Medulla oblongata (tissue), 1 donor: Measurements from ENCODE around the gene PXDN.
"Not testable (repeated sequence)": the region's sequence is repeated elsewhere in the genome, so short reads cannot be mapped to it uniquely, and the experiment has no call there.

ENCODE experiments used
- DNase-seq: peaks from one replicate; pipeline ENCODE4 v3.0.0-alpha.2; 2015; ENCODE audit errors: extremely low spot score

Gene PXDN

GRCh38 chr2:1744446-1745170 is at the start of gene PXDN:
Gene PXDN (minus strand): TSS chr2:1744515. CDS start chr2:1744455, 60 bp downstream.
- DNase-seq = no peak

DNA sequence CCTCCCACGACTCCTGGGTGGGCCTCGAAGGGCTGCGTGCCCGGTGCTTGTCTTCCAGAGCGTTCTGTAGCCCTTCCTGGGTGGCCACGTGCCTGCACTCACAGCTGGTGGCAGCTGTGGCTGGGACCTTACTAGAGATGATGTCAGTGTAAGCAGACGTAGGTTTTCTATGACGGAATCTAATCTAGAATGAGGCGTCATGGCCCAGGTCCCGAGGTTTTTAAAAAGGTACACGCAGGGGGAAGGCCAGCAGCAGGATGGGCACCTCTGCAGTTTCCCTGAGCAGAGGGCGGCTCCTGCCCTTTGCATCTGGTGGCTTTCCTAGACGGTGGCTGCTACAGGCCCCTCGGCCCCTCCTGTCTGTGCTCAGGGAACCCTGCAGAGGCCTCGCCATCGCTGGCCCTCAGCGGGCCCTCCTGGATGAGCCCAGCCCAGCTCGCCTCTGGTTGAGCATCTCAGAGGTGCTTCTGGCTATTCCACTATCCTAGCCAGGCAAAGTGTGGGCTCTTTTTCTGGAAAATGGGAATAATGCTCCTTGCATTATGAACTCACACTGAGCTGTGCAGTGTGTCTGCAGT is 49.6 kb upstream of the PXDN start:
- no peak for DNase-seq

DNA sequence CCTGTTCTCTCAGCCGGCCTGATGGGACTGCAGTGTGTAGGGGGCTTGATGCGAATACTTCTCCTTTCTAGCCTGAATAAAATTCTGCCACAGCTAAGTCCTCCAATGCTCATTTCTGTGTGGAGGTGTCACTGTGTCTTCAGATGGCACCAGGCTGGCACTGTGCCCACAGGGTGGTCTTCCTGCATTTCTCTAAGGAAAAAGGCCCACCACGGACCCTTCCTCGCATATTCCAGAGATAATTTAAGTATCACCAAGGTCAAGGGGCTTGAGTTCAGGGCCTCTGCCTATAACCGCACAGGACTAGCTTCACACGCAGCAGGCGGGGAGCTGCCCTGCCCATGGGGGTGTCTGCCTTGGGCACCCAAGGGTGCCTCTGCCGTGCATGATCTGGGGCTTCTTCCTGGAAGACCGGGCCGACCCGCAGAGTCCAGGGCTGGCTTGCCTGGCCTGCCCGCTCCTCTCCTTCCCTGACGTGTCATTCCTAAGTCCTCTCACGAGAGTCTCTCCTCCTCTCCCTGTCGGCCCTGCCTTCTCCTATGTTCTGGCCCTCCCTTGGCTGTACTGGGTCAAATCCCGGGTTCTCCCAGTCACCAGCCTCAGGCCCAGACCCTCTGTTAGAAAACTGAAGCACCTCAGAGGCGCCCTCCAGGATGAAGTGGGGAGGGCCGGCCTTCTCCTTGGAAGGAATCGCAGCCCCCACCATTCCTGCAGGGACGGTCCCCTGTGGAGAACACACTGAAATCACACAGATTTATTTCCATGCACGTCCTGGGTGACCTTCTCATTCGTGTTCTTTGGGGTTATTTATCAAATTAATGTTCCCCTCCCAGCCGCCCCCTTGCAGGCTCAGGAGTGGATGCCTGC is 48.9 kb upstream of the PXDN start:
- DNase-seq = no peak

GRCh38 chr2:1791685-1792435 is 47.5 kb upstream of the PXDN start:
- DNase-seq = no peak

GRCh38 chr2:1791006-1791605 is 46.8 kb upstream of the PXDN start:
- no peak for DNase-seq

- DNase-seq = no peak
These were observed 46.2 kb upstream of the PXDN start for GRCh38 chr2:1790473-1790872.

DNA sequence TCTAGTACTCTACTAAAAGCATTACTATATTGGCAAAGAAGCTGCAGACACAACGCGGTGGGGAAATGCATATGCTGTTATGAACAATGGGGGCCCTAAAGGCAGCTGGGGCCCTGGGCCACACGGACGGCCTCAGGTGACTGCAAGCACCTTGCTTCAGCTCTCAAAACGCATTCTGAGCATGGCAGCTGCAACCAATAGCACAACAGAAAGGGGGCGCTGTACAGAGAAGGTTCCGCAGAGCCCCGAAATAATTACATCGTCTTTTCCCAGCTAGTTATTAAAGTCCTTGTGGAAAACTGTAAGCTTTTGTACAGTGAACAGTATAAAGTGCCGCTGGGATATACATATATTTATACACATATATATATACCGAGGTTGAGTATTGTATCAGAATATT is 45.3 kb upstream of the PXDN start:
- DNase-seq = no peak

DNA sequence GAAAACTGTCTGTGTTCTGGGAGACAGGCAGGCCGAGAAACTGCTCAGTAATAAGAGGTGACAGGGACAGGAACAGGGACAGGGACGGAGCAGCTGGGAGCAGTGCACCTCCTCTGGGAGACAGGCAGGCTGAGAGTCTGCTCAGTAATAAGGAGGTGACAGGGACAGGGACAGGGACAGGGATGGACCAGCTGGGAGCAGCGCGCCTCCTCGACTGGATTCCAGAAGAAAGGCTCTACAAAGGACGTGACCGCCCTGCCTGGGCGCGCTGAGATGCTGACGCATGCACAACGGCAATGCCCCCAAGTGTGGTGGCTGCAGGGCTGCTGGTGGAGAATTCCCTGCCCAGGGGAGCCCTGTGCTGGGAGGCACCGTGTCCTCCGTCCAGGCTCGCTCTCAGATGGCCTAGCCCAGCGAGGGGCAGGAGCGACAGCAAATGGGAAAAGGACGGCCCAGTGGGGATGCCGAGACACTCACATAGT is 44.2 kb upstream of the PXDN start:
- no peak for DNase-seq

DNA sequence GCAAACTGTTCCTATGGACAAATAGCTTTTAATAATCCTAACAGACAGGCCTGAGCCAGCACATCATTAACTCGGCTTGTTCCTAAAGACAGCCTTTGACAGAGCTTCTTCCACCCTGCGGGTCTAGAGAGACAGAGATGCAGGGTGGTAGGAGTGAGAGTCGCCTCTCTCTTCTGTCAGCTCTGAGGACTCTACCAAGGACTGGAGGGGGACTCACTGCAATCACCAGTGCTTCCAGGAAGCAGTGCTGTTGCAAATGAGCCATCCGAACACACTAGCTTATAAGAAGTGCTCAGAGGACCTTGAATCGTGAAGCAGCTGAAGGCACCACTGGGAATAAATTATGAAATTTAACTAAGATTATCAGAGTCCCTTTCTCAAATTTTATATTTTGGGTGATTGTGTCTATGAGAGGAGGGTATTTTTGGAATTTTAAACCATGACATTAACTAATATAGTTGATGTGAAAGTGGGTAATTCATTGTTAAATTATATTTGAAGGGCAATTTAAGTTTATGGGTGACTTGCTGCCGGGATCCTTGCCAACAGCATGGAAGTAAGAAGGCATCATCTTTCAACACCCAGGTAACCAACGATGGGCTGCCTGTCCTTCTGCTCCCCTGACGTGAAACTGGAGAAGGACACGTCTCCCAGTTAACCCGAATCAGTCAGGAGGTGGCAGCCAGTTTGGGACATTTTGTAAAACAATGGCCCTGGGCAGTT is 43.6 kb upstream of the PXDN start:
- DNase-seq = peak; percentile 7

- no peak for DNase-seq
These were observed 40.8 kb upstream of the PXDN start for GRCh38 chr2:1784986-1785617.

- no peak for DNase-seq
These were observed 39.8 kb upstream of the PXDN start for GRCh38 chr2:1784087-1784486.

GRCh38 chr2:1782514-1782913 is 38.2 kb upstream of the PXDN start:
- no peak for DNase-seq

GRCh38 chr2:1781291-1782080 is 37.2 kb upstream of the PXDN start:
- no peak for DNase-seq

- DNase-seq = no peak
These were observed 36.4 kb upstream of the PXDN start for GRCh38 chr2:1780693-1781092.

GRCh38 chr2:1780054-1780453 is 35.7 kb upstream of the PXDN start:
- DNase-seq = not testable (repeated sequence)

DNA sequence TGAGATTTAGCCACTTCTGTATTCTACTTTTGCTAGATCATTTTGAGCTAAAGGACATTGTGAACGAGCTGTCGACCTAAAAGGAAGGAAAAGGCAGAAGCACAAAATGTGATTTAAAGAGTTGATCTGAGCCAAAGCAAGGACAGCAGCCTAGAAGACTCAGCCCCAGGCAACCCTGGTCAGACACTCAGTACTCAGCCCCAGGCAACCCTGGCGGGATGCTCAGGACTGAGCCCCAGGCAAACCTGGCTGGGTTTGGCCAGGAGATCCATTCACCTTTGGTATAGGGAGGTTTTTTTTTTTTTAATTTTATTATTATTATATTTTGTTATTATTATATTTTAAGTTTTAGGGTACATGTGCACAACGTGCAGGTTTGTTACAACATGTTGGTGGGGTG is 34.3 kb upstream of the PXDN start:
- no peak for DNase-seq

GRCh38 chr2:1777781-1778180 is 33.5 kb upstream of the PXDN start:
- no peak for DNase-seq

GRCh38 chr2:1777156-1777555 is 32.8 kb upstream of the PXDN start:
- no peak for DNase-seq

- no peak for DNase-seq
These were observed 31.3 kb upstream of the PXDN start for GRCh38 chr2:1775511-1776035.
